HG03097 (cell line): Measurements from ENCODE around the gene RNF144A.

Experiments used
- ATAC-seq: cut with Tn5 transposase; IDR thresholded peaks from one replicate; pipeline ENCODE4 v1.9.1; 2021; ENCODE audit not compliant: unreplicated experiment, low FRiP score

Gene RNF144A

DNA sequence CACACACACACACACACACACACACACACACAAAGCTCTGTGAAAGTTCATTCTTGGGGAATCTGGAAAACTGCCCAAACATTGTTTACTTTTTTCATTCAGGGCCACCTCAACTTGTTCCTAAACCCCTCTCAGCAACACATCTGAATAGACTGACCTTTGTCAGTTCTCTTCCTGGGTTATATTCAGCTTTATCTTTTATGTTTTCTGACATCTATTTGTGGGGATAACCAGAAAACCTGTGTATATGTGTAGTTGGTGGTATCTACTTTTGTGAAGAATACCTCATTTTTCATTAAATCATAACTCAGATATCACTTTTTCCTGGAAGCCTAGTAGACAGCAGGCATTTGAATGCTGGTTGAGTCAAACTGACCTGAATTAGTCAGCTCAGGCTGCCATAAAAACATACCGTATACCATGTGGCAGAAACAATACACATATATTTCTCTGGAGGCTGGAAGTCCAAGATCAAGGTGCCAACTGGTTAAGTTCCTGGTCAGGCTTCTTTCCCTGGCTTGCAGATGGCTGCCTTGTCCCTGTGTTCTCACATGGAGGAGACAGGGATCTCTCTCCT, 11.0 kb upstream of the RNF144A start:
- ATAC-seq = no peak

DNA sequence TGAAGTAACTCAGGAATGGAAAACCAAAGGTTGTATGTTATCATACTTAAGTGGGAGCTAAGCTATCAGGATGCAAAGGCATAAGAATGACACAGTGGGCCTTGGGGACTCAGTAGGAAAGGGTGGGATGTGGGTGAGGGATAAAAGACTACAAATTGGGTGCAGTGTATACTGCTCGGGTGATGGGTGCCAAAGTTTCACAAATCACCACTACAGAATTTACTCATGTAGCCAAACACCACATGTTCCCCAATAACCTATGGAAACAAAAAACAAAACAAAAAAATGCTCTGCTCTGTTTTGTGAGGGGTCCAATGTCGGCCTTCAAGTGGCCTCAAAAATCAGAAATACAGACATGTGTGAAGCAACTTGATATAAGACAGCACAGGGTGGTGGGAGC, 8.9 kb upstream of the RNF144A start:
- no peak for ATAC-seq

- peak; percentile 97 for ATAC-seq
These were observed 7.5 kb upstream of the RNF144A start for GRCh38 chr2:6909431-6910385.

DNA sequence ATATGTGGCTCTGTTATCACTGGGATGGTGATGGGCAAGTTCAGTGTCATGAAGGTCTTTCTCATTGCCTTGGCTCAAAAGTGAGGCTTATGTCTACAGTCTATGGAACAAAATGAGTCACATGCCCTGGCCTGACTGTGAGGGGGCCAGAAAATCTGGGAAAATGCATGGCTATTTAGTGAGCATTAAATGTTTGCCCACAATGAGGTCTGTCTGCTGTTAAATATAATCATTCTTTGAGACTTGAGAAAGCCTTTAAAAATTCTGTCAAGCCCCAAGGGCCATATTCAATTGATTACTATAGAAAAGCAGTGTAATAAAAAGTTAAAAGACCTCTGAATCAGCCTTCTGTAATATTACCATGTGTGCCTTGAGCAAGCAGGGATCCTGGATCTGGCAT, 5.5 kb upstream of the RNF144A start:
- ATAC-seq = no peak

DNA sequence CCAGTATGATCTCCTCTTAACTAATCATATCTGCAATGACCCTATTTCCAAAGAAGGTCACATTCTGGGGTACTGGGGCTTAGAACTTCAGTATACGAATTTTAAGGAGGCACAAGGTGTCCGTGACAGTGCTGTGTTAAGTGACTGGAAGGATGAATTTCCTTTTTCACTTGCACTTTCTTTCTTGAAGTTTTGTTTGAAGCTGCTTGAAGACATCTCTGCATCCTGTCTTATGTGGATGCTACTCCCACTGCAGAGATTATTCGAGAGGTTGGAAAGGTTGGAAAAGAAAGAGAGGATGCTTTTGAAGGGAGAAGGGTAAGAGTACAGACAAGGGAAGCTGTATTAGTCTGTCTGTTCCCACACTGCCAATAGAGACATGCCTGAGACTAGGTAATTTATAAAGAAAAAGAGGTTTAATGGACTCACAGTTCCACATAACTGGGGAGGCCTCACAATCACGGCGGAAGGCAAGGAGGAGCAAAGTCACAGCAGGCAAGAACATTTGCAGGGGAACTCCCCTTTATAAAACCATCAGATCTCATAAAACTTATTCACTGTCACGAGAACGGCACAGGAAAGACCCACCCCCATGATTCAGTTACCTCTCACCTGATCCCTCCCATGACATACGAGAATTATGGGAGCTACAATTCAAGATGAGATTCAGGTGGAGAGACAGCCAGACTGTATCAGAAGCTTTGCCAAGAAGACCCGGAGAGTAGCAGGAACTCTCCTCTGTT, 3.6 kb upstream of the RNF144A start:
- ATAC-seq = no peak

DNA sequence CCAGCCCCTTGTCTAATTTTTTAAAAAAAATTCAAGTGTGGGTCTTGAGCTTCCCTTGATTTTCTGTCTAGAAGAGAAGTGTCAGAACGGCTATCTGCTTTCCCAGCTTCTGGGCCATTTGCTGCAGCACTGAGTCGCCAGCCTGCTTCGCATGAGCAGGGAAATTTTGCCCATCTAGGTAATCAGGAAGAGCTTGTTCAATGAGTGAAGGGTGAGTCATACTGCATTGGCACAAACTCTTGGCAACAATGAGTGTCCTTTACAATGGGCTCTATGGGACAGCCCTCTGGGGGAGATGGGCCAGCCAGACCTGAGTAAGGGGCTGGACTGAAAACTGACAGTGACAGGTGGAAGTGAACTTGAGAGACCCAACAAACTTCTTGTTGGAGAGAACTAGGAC, 2.4 kb upstream of the RNF144A start:
- ATAC-seq = no peak

DNA sequence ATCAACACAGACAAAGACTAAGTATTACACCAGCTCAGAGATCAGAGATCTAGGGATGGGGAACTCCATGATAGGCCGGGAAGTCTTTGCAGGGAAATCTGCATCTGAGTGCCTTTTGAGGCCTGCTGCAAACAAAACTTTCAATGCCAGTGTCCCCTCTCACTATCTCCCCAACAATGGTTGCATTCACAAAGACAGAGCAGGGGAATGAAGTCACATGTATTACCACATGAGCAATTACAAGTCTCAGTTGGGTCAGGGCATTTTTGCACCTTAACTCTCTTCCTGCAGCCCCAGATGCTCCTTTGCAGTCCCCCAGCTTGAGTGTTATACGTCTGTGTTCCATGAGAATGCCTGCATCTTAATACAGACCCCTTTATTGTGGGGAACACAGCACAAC, 1.8 kb upstream of the RNF144A start:
- no peak for ATAC-seq

GRCh38 chr2:6916224-6916623, 988 bp upstream of the RNF144A start:
- ATAC-seq = no peak

DNA sequence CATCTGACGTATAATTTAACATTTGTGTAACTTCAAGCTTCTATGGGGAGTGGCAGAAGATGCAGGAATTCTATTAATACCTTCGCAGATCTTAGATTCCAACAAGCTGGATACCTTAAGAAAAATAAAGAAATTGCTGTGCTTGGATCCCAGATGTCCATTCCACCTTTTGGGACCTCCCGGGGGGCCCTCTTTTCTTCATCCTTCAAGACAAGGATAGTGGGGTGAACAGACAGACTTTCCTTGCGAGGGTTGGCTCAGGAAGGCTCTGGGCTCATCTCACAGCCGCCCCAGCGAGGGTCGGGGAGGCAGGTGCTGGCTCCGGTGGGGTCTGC, 509 bp upstream of the RNF144A start:
- no peak for ATAC-seq

DNA sequence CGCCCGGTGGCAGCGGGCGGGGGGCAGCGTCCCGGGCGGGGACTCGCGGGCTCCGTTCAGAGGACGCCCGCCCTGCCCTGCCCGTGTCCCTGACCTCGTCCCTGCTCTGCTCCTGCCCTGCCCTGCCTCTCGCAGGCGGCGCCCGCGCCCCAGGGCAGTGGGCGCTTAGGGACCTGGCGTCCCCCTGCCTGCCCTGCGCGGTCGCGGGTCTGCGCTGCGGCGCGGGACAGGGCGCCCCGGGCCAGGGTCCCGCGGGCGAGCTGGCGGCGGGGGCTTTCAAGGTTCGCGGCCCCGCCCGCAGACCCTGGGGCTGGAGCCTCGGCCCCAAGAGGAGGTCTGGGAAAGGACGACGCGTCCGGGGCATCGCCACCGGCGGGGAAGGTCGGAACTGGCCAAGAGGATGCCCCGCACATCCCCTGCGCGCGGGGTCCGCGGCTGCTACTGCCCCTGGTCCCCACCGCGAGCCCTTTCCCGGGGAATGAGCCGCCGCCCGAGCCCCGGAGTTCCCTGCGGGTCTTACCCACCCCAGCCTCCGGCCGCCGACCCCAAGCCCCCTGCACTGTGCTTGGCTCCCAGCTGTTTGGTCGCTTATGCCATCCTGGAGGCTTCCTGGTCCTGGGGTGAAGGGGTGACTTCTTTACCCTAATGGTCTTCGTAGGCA, 679 bp downstream of the RNF144A start:
- ATAC-seq = peak; percentile 12

DNA sequence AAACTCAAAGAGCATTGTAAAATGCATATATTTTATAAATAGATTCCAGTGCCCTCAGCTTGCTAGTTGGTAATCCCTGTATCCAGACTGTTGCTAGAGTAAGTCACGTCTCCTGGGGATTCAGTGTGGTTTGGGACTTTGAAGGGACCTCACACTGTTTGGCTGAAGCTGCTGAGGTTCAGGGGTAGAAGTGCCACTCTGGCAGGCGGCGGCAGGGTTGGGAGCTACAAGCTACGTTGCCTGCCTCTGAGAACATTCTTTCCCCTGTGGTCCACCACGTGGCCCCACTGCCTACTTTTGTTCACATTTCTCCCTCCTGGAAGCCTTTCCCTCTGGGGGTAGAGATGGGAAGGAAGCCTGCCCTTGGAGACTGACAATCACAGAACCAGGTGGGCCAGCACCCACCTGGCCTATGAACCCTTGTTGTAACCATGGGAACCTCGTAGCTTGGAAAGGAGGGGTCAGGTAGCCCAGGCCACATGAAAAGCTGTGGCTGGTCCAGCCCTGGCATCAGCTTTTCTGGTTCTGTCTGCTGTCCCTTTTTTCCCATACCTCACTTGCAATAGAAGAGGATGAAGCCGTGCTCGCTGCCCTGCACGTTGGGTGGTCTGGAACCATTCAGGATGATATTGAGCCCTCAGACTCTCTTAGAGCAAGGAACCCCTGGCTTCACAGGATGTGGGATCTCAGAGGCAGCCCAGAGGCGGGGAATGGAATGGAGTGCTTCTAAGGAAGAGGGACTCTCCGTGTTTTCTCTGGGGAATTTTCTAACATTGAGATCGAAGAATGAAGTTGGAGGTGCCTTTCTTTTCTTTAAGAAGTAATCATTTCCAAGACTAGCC, 2.9 kb downstream of the RNF144A start:
- no peak for ATAC-seq

- ATAC-seq = no peak
These were observed 3.5 kb downstream of the RNF144A start for GRCh38 chr2:6920743-6921064.

GRCh38 chr2:6921321-6921922, 4.2 kb downstream of the RNF144A start:
- ATAC-seq = no peak

GRCh38 chr2:6922201-6922656, 5.0 kb downstream of the RNF144A start:
- no peak for ATAC-seq

GRCh38 chr2:6923319-6923718, 6.1 kb downstream of the RNF144A start:
- ATAC-seq = no peak

DNA sequence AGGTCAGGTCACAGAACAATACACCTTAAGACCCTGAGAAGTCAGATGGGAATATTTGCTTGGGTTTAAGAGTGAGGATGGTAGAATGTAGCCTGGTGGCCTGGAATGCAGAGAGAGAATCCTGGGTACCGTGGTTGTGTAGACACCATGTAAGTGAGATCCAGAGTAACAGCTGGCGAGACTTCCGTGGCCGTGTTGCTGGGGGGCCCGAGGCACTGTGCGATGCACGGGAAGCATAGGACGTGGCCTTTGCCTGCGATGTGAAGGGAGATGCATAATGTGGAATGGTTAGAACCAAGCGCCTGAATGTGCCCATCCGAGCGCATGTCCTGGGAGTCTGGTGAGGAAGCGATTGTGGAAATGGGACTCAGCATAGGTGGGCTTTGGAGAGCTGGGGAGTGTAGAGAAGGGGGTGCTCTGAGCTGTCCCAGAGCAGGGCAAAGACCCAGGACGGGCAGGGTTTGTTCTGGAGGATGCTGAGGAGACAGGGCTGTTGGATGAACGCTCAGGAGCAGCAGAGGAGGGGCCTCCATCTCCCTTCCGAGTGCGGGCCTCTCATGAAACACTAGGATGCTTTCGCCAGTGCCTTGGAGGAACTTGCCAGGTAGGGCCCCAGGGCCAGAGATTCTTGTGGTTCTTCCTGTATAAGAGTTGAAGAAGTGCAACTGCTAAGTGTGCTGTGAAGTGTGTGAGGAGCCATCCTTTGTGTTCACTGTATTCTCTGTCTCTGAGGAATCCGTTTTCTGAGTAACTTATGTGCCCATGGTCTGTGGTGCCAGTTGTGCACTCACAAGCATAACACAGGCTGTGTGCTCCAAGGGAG, 7.1 kb downstream of the RNF144A start:
- no peak for ATAC-seq

DNA sequence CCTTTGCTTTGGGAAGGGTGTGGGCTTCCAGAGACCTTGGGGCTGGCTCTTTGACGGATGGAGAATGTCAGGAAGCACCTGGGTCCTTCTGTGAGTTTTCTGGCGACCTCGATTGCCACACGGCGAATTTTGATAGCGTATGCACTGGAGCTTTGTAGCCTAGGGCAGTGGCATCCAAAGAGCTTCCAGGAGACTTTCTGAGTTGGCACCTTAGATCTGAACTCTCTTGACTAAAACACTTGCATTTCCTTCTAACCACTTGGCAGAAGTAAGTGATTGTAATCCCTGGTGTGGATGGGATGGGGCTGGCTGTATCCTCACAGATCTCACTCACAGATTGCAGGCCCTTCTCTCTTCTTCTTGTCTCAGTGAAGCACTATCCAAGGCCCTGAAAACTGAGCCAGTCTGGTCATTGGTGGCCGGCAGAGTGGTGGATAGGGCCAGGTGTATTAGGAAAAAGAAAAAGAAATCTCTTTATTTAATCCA, 7.8 kb downstream of the RNF144A start:
- ATAC-seq = no peak

DNA sequence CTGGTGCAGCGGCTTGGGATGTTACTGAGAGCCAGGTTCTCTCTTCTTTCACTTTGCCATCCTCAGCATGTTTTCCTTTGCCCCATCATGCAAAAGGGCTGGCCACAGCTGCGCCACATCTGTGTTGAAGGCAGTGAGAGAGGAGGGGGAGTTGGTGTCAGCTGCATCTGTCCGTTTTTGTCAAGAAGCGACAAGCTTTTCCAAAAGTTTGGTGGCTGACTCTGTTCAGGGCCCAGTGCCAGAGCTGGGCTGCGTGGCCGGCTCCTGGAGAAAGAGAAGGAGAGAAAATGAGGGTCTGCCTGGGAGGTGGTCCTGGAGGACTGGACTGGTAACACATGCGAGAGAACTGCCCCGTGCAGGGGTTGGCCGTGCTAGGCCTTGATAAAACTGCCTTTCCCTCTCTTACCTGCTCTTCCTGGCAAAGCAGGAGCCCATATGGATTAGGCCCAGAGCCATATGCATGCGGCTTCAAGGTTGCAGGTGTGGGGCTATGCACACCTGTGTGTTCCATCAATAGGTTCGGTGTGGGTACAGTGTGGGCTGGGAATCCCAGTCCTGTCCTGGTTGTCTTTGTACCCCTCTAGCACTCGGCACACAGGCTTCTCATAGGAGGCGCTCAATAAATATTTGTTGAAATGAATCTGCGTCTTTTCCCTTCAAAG, 9.0 kb downstream of the RNF144A start:
- no peak for ATAC-seq
